ENCODE results near the gene AGA. TPM values are rescaled to one million over a fixed set of nuclear protein-coding genes. Genes with fewer than 3 reads are reported as not detected.

Gene AGA
- total RNA-seq, result 24.0 and 26.8 TPM in 2 replicates

GRCh38 chr4:177441803-177442622, at the start of gene AGA:
AGA (minus strand) TSS chr4:177442437; CDS start chr4:177442375, 62 bp downstream.

Other genes with a start within 250 kb of the AGA start
- 3.6 and 5.4 TPM in 2 replicates for gene NEIL3, start 132.6 kb downstream of the AGA start, total RNA-seq